GM12878 (cell line): ENCODE results near the gene ZNF200. TPM values are rescaled to one million over a fixed set of nuclear protein-coding genes. Genes with fewer than 3 reads are reported as not detected.

Source experiments
- ASH2L ChIP-seq: fragments of 300-600, 200-600 bp; sonication (generic); IDR thresholded peaks from 2 replicates; pipeline ENCODE4 v1.6.1; 2017; ENCODE audit warnings: low read depth, mild to moderate bottlenecking, borderline replicate concordance
- ATF7 ChIP-seq: fragments of 450-650 bp; IDR thresholded peaks from 2 replicates; pipeline ENCODE4 v1.6.1; 2016; ENCODE audit warnings: low read depth, mild to moderate bottlenecking
- CEBPB ChIP-seq, 2 experiments: fragments of 150-350 bp in 1 of 2; IDR thresholded peaks; 2 replicates each; pipeline ENCODE4 v1.6.1; 2012 to 2014; ENCODE audit warnings: low read depth in 2 of 2, low read length in 2 of 2, borderline replicate concordance in 1 of 2, inconsistent platforms in 1 of 2
- CREB1 ChIP-seq: IDR thresholded peaks from 2 replicates; pipeline ENCODE4 v1.6.1; 2012; ENCODE audit warnings: low read depth, mild to moderate bottlenecking, inconsistent platforms
- FOXM1 ChIP-seq: IDR thresholded peaks from 2 replicates; pipeline ENCODE4 v1.6.1; 2012; ENCODE audit warnings: low read depth, mild to moderate bottlenecking, inconsistent platforms, low read length, moderate library complexity
- IRF4 ChIP-seq: IDR thresholded peaks from 2 replicates; pipeline ENCODE4 v1.6.1; 2011; ENCODE audit warnings: low read depth, low read length
- JUND ChIP-seq: IDR thresholded peaks from 2 replicates; pipeline ENCODE4 v1.6.1; 2012; ENCODE audit warnings: low read depth, mild to moderate bottlenecking, low read length, improper control_type of control experiment, moderate library complexity
- KDM1A ChIP-seq: fragments of 200-600 bp; sonication (generic); IDR thresholded peaks from 2 replicates; pipeline ENCODE4 v1.6.1; 2016; ENCODE audit warnings: borderline replicate concordance
- LARP7 ChIP-seq: fragments of 450-650 bp; IDR thresholded peaks from 2 replicates; pipeline ENCODE4 v1.6.1; 2017; ENCODE audit warnings: mild to moderate bottlenecking
- MTA3 ChIP-seq: IDR thresholded peaks from 2 replicates; pipeline ENCODE4 v1.6.1; 2012; ENCODE audit warnings: low read length, inconsistent platforms, borderline replicate concordance
- NFYB ChIP-seq: IDR thresholded peaks from 2 replicates; pipeline ENCODE4 v1.6.1; 2011; ENCODE audit warnings: low read depth, mild to moderate bottlenecking, low read length, improper control_type of control experiment, moderate library complexity; ENCODE audit not compliant: insufficient read depth
- NRF1 ChIP-seq: conservative IDR thresholded peaks from 2 replicates; pipeline ENCODE4 v1.6.1; 2011; ENCODE audit warnings: mild to moderate bottlenecking, low read depth, low read length, improper control_type of control experiment
- PML ChIP-seq: IDR thresholded peaks from 2 replicates; pipeline ENCODE4 v1.6.1; 2012; ENCODE audit warnings: low read length, inconsistent platforms
- RBBP5 ChIP-seq: fragments of 200-600 bp; sonication (generic); conservative IDR thresholded peaks from 2 replicates; pipeline ENCODE4 v1.6.1; 2016
- STAT3 ChIP-seq: IDR thresholded peaks from 2 replicates; pipeline ENCODE4 v1.6.1; 2011; ENCODE audit warnings: low read depth, low read length, improper control_type of control experiment
- SUPT20H ChIP-seq: IDR thresholded peaks from 2 replicates; pipeline ENCODE4 v1.6.1; 2011; ENCODE audit warnings: low read depth, mild to moderate bottlenecking, low read length, moderate library complexity, borderline replicate concordance; ENCODE audit not compliant: control insufficient read depth
- ZNF24 ChIP-seq: fragments of 450-650 bp; IDR thresholded peaks from 2 replicates; pipeline ENCODE4 v1.6.1; 2017; ENCODE audit warnings: antibody characterized with exemption, mild to moderate bottlenecking
- ZNF384 ChIP-seq: IDR thresholded peaks from 2 replicates; pipeline ENCODE4 v1.6.1; 2012; ENCODE audit warnings: low read depth, mild to moderate bottlenecking, low read length, improper control_type of control experiment, borderline replicate concordance
- polyA plus RNA-seq, 11 experiments: library from polyadenylated mRNA; depleted of rRNA in 4 of 11; unstranded in 6 of 11; stranded (reverse) in 5 of 11; fragments of >200 nt; fragmentation: Nextera tagmentation in 4 of 11; fragmentation: Illumina TruSeq in 1 of 11; extraction: Ambion mirVana in 4 of 11; extraction: Trizol in 1 of 11; gene quantifications; 1 replicate in 1 of 11; 2 replicates in 10 of 11; pipeline versions ENCODE4 v1.2.1 to v1.2.3, GENCODE V29; 2011 to 2016; ENCODE audit warnings: inconsistent platforms in 2 of 11, missing spikeins in 2 of 11, low read depth in 1 of 11
- total RNA-seq, 4 experiments: library from RNA; depleted of rRNA in 3 of 4; stranded (reverse); fragments of >200 nt in 3 of 4; fragmentation: Illumina TruSeq in 1 of 4; extraction: Trizol in 1 of 4; gene quantifications; 2 replicates each; pipeline versions ENCODE4 v1.2.1 to v1.2.3, GENCODE V29; 2013 to 2021
- TF ChIP-seq, protein P1 (sequence below), 3 experiments: IDR thresholded peaks in 2 of 3; conservative IDR thresholded peaks in 1 of 3; 2 replicates each; pipeline ENCODE4 v1.5.1; 2011; ENCODE audit warnings: low read depth in 3 of 3, low read length in 3 of 3, mild to moderate bottlenecking in 3 of 3, control low read depth in 2 of 3, moderate library complexity in 2 of 3, inconsistent platforms in 1 of 3, mixed read lengths in 1 of 3; ENCODE audit not compliant: control insufficient read depth in 2 of 3, insufficient read depth in 1 of 3; ENCODE audit errors: extremely low read depth in 1 of 3
- TF ChIP-seq, protein P2 (sequence below): fragments of 450-650 bp; IDR thresholded peaks from 2 replicates; pipeline ENCODE4 v1.6.1; 2017; ENCODE audit warnings: low read depth, mild to moderate bottlenecking, moderate library complexity
- TF ChIP-seq, protein P3 (sequence below): IDR thresholded peaks from 2 replicates; pipeline ENCODE4 v1.6.1; 2011; ENCODE audit warnings: low read depth, mild to moderate bottlenecking, low read length, moderate library complexity, borderline replicate concordance; ENCODE audit errors: extremely low read depth
- TF ChIP-seq, protein P4 (sequence below): fragments of 450-650 bp; formaldehyde crosslinking; IDR thresholded peaks from 2 replicates; pipeline ENCODE4 v1.4.0; 2022; ENCODE audit warnings: mild to moderate bottlenecking, moderate library complexity

Gene ZNF200
- total and polyA plus RNA-seq, 10 of the 15 experiments (the other 5 are each of a cell fraction or from before 2014, with no cell fraction given), result 4.0 to 13.9 (median 9.6) TPM

DNA sequence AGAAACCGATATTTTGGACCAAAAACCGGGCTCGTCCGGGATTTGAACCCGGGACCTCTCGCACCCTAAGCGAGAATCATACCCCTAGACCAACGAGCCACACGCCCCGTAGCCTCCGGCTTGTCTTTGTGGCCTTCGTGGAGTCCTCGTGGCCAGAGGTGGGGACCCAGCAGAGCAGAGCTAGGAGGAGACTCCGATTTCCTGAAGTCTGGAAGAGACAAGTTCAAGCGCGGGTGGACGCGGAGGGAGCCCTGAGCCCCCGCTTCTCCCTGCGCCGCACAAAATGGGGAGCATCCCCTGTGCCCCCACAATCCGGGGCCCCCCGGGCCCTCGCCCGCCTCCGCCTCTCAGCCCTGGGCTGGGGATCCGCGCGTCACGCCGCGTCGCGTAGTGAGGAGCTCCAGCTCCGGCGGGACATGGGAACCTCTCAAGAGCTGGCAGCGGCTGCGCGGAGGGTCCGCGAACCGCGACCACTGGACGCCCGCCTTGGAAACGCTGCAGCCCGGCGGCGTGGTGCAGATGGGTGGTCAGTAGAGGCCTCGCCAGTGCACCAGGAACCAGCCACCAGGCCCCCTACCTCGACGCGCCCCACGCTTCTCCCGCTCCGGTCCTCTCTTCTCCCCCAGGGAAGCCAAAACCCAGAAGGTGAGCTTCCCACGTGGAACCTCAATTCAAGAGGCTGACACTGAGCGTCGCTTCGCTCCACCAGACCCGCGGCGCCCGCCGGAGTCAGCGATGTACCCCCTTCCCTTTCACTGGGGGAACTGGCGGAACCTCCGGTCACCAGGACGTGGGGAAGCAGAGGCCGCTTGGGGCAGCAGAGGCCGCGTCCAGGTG lies 52.1 kb downstream of the ZNF200 start (continued):
- TF ChIP-seq, protein P1, sequence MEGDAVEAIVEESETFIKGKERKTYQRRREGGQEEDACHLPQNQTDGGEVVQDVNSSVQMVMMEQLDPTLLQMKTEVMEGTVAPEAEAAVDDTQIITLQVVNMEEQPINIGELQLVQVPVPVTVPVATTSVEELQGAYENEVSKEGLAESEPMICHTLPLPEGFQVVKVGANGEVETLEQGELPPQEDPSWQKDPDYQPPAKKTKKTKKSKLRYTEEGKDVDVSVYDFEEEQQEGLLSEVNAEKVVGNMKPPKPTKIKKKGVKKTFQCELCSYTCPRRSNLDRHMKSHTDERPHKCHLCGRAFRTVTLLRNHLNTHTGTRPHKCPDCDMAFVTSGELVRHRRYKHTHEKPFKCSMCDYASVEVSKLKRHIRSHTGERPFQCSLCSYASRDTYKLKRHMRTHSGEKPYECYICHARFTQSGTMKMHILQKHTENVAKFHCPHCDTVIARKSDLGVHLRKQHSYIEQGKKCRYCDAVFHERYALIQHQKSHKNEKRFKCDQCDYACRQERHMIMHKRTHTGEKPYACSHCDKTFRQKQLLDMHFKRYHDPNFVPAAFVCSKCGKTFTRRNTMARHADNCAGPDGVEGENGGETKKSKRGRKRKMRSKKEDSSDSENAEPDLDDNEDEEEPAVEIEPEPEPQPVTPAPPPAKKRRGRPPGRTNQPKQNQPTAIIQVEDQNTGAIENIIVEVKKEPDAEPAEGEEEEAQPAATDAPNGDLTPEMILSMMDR (IDR thresholded peaks at IDR 0.05 in 2 of 3, conservative IDR thresholded peaks at IDR 0.05 in 1 of 3; ENCODE audit: control insufficient read depth in 2 of 3, extremely low read depth in 1 of 3, insufficient read depth in 1 of 3, low read depth in 3 of 3, low read length in 3 of 3), result peak; percentile 25 to 54 (median 42)
- TF ChIP-seq ATF7 (no peak), ASH2L (no peak), CREB1 (no peak), STAT3 (no peak), ZNF384 (no peak), RBBP5 (no peak), PML (no peak), SUPT20H (no peak), CEBPB (IDR thresholded peaks at IDR 0.05; ENCODE audit: borderline replicate concordance in 1 of 2, low read depth in 2 of 2, low read length in 2 of 2) (no peak), JUND (no peak), NFYB (no peak), IRF4 (no peak), MTA3 (no peak), KDM1A (no peak), LARP7 (no peak), NRF1 (no peak), ZNF24 (peak; percentile 90), FOXM1 (no peak)
- TF ChIP-seq, protein P2, sequence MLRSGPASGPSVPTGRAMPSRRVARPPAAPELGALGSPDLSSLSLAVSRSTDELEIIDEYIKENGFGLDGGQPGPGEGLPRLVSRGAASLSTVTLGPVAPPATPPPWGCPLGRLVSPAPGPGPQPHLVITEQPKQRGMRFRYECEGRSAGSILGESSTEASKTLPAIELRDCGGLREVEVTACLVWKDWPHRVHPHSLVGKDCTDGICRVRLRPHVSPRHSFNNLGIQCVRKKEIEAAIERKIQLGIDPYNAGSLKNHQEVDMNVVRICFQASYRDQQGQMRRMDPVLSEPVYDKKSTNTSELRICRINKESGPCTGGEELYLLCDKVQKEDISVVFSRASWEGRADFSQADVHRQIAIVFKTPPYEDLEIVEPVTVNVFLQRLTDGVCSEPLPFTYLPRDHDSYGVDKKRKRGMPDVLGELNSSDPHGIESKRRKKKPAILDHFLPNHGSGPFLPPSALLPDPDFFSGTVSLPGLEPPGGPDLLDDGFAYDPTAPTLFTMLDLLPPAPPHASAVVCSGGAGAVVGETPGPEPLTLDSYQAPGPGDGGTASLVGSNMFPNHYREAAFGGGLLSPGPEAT, result no peak
- TF ChIP-seq, protein P3, sequence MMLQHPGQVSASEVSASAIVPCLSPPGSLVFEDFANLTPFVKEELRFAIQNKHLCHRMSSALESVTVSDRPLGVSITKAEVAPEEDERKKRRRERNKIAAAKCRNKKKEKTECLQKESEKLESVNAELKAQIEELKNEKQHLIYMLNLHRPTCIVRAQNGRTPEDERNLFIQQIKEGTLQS, result no peak
- TF ChIP-seq, protein P4, sequence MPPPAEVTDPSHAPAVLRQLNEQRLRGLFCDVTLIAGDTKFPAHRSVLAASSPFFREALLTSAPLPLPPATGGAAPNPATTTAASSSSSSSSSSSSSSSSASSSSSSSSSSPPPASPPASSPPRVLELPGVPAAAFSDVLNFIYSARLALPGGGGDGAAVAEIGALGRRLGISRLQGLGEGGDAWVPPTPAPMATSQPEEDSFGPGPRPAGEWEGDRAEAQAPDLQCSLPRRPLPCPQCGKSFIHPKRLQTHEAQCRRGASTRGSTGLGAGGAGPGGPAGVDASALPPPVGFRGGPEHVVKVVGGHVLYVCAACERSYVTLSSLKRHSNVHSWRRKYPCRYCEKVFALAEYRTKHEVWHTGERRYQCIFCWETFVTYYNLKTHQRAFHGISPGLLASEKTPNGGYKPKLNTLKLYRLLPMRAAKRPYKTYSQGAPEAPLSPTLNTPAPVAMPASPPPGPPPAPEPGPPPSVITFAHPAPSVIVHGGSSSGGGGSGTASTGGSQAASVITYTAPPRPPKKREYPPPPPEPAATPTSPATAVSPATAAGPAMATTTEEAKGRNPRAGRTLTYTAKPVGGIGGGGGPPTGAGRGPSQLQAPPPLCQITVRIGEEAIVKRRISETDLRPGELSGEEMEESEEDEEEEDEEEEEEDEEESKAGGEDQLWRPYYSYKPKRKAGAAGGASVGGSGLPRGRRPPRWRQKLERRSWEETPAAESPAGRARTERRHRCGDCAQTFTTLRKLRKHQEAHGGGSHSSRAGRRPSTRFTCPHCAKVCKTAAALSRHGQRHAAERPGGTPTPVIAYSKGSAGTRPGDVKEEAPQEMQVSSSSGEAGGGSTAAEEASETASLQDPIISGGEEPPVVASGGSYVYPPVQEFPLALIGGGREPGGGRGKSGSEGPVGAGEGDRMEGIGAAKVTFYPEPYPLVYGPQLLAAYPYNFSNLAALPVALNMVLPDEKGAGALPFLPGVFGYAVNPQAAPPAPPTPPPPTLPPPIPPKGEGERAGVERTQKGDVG (CRISPR knock-in tag), result no peak
